NAMALWA (cell line): Measurements from ENCODE around the gene TGIF1.

ENCODE experiments used
- DNase-seq: peaks from one replicate; pipeline ENCODE4 v3.0.0-alpha.2; 2015; ENCODE audit warnings: low spot score

Gene TGIF1

GRCh38 chr18:3434685-3435084, 15.3 kb upstream of the TGIF1 start:
- DNase-seq, result no peak

- DNase-seq, result no peak
Measured at GRCh38 chr18:3440341-3440740, 9.6 kb upstream of the TGIF1 start.

GRCh38 chr18:3441290-3441689, 8.7 kb upstream of the TGIF1 start:
- no peak for DNase-seq

- DNase-seq, result no peak
Measured at GRCh38 chr18:3442919-3443318, 7.1 kb upstream of the TGIF1 start.

- DNase-seq, result no peak
Measured at GRCh38 chr18:3444296-3444695, 5.7 kb upstream of the TGIF1 start.

GRCh38 chr18:3444954-3445353, 5.0 kb upstream of the TGIF1 start:
- no peak for DNase-seq

- no peak for DNase-seq
Measured at GRCh38 chr18:3447068-3447894, 2.7 kb upstream of the TGIF1 start.

- peak; percentile 91 for DNase-seq
Measured at GRCh38 chr18:3447895-3448837, 1.8 kb upstream of the TGIF1 start.

- DNase-seq, result peak; percentile 90
Measured at GRCh38 chr18:3448838-3449511, 997 bp upstream of the TGIF1 start.

- DNase-seq, result no peak
Measured at GRCh38 chr18:3449512-3450011, 410 bp upstream of the TGIF1 start.

GRCh38 chr18:3450799-3451182, 819 bp downstream of the TGIF1 start:
- no peak for DNase-seq

- peak; percentile 70 for DNase-seq
Measured at GRCh38 chr18:3451183-3451988, 1.4 kb downstream of the TGIF1 start.

GRCh38 chr18:3451989-3452749, 2.2 kb downstream of the TGIF1 start:
- DNase-seq, result no peak

GRCh38 chr18:3452750-3453539, 3.0 kb downstream of the TGIF1 start:
- peak; percentile 22 for DNase-seq

GRCh38 chr18:3453540-3454364, 3.8 kb downstream of the TGIF1 start:
- peak; percentile 57 for DNase-seq

GRCh38 chr18:3454365-3455089, 4.6 kb downstream of the TGIF1 start:
- peak; percentile 76 for DNase-seq

GRCh38 chr18:3455090-3455635, 5.2 kb downstream of the TGIF1 start:
- no peak for DNase-seq
